ENCODE data around the gene ZNF189.

ZNF189 gene

DNA sequence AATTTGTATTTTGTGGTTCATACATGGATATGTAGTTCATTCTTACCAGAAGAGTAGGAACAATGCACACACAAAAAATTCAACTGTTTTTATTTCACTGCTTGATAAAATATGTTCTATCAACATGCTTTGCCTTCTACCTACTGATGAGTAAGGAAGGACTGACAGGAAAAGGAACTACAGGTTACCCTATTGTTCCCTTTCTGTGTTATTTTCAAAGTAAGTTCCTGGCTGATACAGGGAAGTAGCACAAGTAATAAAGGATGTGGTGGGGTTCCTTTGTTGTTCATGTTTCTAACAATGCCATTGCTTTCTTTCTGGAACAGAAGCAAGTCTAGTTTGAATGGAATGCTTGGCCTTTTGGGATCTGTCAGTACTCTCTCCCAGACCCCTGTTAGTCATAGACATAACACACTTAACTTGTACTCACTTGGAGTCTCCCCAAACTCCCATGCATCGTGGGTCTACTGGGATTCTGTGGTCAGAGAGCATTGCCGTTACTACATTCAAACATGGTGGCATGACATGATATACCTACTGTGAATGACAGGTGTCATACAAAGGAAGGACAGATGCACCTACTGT, 57.1 kb downstream of the ZNF189 start:
- FAIRE-seq = no peak

DNA sequence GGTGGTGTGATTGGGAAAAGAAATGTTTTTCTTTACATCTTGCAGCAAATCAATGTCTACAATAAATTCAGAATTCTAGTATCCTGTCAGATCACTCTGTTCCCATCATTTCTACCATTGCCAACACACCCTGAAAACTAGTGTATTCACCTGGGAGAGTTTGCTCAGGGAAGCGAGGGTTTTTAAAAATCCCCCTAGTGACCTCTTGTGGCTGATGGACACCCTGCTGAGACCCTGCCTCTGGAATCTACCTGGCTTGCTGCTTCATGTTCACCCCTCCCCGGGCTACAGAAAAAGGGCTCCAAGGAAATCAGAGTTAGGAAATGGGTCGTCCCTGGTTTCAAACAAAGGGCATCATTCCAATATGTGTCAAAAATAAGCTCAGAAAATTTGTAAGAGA, 58.4 kb downstream of the ZNF189 start:
- no peak for FAIRE-seq

DNA sequence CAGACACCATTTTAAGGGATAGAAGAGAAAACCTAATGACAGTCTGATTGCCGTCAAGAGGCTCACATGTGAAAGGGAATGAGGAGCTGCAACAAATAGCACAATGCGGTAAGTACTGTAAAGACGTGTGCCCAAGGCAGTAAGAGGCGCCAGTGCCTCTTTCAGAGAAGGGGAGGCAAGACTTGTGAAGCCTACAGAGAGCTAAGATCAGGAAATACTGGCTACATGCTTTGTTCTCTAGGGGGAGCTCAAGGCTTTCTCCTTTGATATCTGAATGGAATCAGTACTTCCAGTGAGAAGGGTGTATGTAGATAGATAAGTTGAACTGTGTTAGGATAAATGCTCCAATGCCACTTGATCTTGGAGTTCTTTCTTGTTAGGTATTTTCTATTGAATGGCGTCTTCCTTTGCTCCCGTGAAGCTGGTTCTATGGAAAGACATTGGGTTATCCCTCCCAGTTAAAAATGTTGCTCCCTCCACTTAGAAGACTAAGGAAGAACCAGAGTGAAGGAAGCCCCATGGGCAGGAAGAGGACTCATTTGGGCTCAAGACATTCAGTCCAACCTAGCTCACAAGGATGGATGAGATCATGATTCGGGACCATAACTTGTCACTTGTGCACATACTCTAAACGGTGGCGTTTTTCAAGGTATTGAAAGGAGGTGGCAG, 60.4 kb downstream of the ZNF189 start:
- FAIRE-seq = no peak

Data from colon (tissue), 2 donors.